ENCODE data around the gene OXLD1.
"Not testable (repeated sequence)": the region's sequence is repeated elsewhere in the genome, so short reads cannot be mapped to it uniquely, and the experiment has no call there.

OXLD1 gene

GRCh38 chr17:81675515-81676221, 9.3 kb upstream of the OXLD1 start:
- not testable (repeated sequence) for ATAC-seq, H3K4me1 Mint-ChIP-seq, H3K27ac Mint-ChIP-seq, H3K9me3 Mint-ChIP-seq, H3K4me3 Mint-ChIP-seq
- H3K36me3 Mint-ChIP-seq = peaks cover 53% of the 10 kb centered on the region
- DNase-seq (ENCODE audit: low spot score in 2 of 2) = peak in 1 of 2 donors; percentile 62

GRCh38 chr17:81673561-81674258, 7.3 kb upstream of the OXLD1 start:
- peaks cover 14% of the 10 kb centered on the region for H3K4me1 Mint-ChIP-seq
- DNase-seq (ENCODE audit: low spot score in 2 of 2) (no peak), ATAC-seq (no peak)
- no peak overlapping the region for H3K27ac Mint-ChIP-seq
- no peaks in the 10 kb centered on the region for H3K9me3 Mint-ChIP-seq
- peaks cover 73% of the 10 kb centered on the region for H3K36me3 Mint-ChIP-seq
- H3K4me3 Mint-ChIP-seq = no peak overlapping the region

- no peak overlapping the region for H3K4me3 Mint-ChIP-seq
- DNase-seq (ENCODE audit: low spot score in 2 of 2) (no peak), ATAC-seq (peak; percentile 9)
- no peaks in the 10 kb centered on the region for H3K9me3 Mint-ChIP-seq
- no peak overlapping the region for H3K27ac Mint-ChIP-seq
- H3K4me1 Mint-ChIP-seq = peaks cover 20% of the 10 kb centered on the region
- peaks cover 80% of the 10 kb centered on the region for H3K36me3 Mint-ChIP-seq
Measured at GRCh38 chr17:81672954-81673353, 6.5 kb upstream of the OXLD1 start.

GRCh38 chr17:81672504-81672903, 6.1 kb upstream of the OXLD1 start:
- ATAC-seq (no peak), DNase-seq (ENCODE audit: low spot score in 2 of 2) (no peak)
- Mint-ChIP-seq H3K9me3 (no peaks in the 10 kb centered on the region), H3K4me3 (no peak overlapping the region), H3K36me3 (peaks cover 85% of the 10 kb centered on the region), H3K4me1 (peaks cover 25% of the 10 kb centered on the region), H3K27ac (no peak overlapping the region)

GRCh38 chr17:81667754-81668153, 1.3 kb upstream of the OXLD1 start:
- DNase-seq (ENCODE audit: low spot score in 2 of 2) (no peak), ATAC-seq (no peak)
- Mint-ChIP-seq H3K4me3 (peak overlapping the region; percentile 91), H3K27ac (peak overlapping the region; percentile 96), H3K4me1 (peaks cover 32% of the 10 kb centered on the region), H3K9me3 (no peaks in the 10 kb centered on the region), H3K36me3 (peaks cover 86% of the 10 kb centered on the region)

GRCh38 chr17:81666092-81666341, 388 bp downstream of the OXLD1 start:
- H3K36me3 Mint-ChIP-seq = peaks cover 69% of the 10 kb centered on the region
- ATAC-seq = peak; percentile 37
- H3K4me1 Mint-ChIP-seq = peaks cover 32% of the 10 kb centered on the region

GRCh38 chr17:81665205-81666091, 957 bp downstream of the OXLD1 start:
- ATAC-seq (peak; percentile 56), DNase-seq (ENCODE audit: low spot score in 2 of 2) (peak; percentile 30 to 76)
- Mint-ChIP-seq H3K4me3 (peak overlapping the region; percentile 91), H3K9me3 (no peaks in the 10 kb centered on the region), H3K36me3 (peaks cover 63% of the 10 kb centered on the region), H3K4me1 (peaks cover 32% of the 10 kb centered on the region), H3K27ac (peak overlapping the region; percentile 96)

More at GRCh38 chr17:81666092-81666341, 388 bp downstream of the OXLD1 start:
- Mint-ChIP-seq H3K4me3 (peak overlapping the region; percentile 91), H3K27ac (peak overlapping the region; percentile 96), H3K9me3 (no peaks in the 10 kb centered on the region)
- DNase-seq (ENCODE audit: low spot score in 2 of 2) = no peak

GRCh38 chr17:81664051-81664470, 2.3 kb downstream of the OXLD1 start:
- H3K9me3 Mint-ChIP-seq = no peaks in the 10 kb centered on the region
- H3K36me3 Mint-ChIP-seq = peaks cover 49% of the 10 kb centered on the region
- no peak for DNase-seq (ENCODE audit: low spot score in 2 of 2)
- peaks cover 28% of the 10 kb centered on the region for H3K4me1 Mint-ChIP-seq
- peak overlapping the region; percentile 91 for H3K4me3 Mint-ChIP-seq
- peak overlapping the region; percentile 17 for H3K27ac Mint-ChIP-seq
- ATAC-seq = no peak

- Mint-ChIP-seq H3K4me1 (peaks cover 15% of the 10 kb centered on the region), H3K27ac (no peak overlapping the region), H3K36me3 (peaks cover 29% of the 10 kb centered on the region), H3K4me3 (no peak overlapping the region), H3K9me3 (no peaks in the 10 kb centered on the region)
- ATAC-seq (no peak), DNase-seq (ENCODE audit: low spot score in 2 of 2) (no peak)
Measured at GRCh38 chr17:81662002-81662401, 4.4 kb downstream of the OXLD1 start.

GRCh38 chr17:81660441-81660840, 6.0 kb downstream of the OXLD1 start:
- ATAC-seq = no peak
- H3K4me1 Mint-ChIP-seq = peaks cover 7% of the 10 kb centered on the region
- no peak for DNase-seq (ENCODE audit: low spot score in 2 of 2)
- no peaks in the 10 kb centered on the region for H3K9me3 Mint-ChIP-seq
- H3K27ac Mint-ChIP-seq = no peak overlapping the region
- no peak overlapping the region for H3K4me3 Mint-ChIP-seq
- H3K36me3 Mint-ChIP-seq = peaks cover 16% of the 10 kb centered on the region

GRCh38 chr17:81659038-81659437, 7.4 kb downstream of the OXLD1 start:
- Mint-ChIP-seq H3K36me3 (peaks cover 6% of the 10 kb centered on the region), H3K9me3 (no peaks in the 10 kb centered on the region), H3K4me3 (no peak overlapping the region), H3K4me1 (peaks cover 2% of the 10 kb centered on the region), H3K27ac (no peak overlapping the region)
- ATAC-seq = no peak
- DNase-seq (ENCODE audit: low spot score in 2 of 2) = no peak

GRCh38 chr17:81656835-81657234, 9.6 kb downstream of the OXLD1 start:
- Mint-ChIP-seq H3K9me3 (no peaks in the 10 kb centered on the region), H3K36me3 (peaks cover 6% of the 10 kb centered on the region), H3K27ac (no peak overlapping the region), H3K4me1 (peaks cover 12% of the 10 kb centered on the region), H3K4me3 (no peak overlapping the region)
- no peak for DNase-seq (ENCODE audit: low spot score in 2 of 2)
- ATAC-seq = no peak

GRCh38 chr17:81656118-81656743, 10.2 kb downstream of the OXLD1 start, which contains the start of gene PDE6G:
Gene PDE6G (minus strand): TSS chr17:81656542. CDS start chr17:81653305, 3,237 bp downstream.
- Mint-ChIP-seq H3K9me3 (no peaks in the 10 kb centered on the region), H3K36me3 (peaks cover 6% of the 10 kb centered on the region), H3K27ac (no peak within 1 kb of the TSS), H3K4me3 (no peak within 1 kb of the TSS), H3K4me1 (peaks cover 12% of the 10 kb centered on the region)
- ATAC-seq = no peak
- no peak for DNase-seq (ENCODE audit: low spot score in 2 of 2)

GRCh38 chr17:81655378-81656117, 10.9 kb downstream of the OXLD1 start:
- Mint-ChIP-seq H3K27ac (no peak overlapping the region), H3K4me3 (no peak overlapping the region), H3K9me3 (no peaks in the 10 kb centered on the region), H3K36me3 (peaks cover 6% of the 10 kb centered on the region), H3K4me1 (peaks cover 12% of the 10 kb centered on the region)
- DNase-seq (ENCODE audit: low spot score in 2 of 2) = no peak
- ATAC-seq = no peak
